A673 (cell line): Measurements from ENCODE around the gene GRIK1. TPM values are rescaled to one million over a fixed set of nuclear protein-coding genes. Genes with fewer than 3 reads are reported as not detected.

Source experiments
- BruUV-seq: library from RNA; stranded (reverse); fragments of 400-500 nt; replicated peaks from 2 replicates; lab custom pipeline; 2021; lab: Mats Ljungman, UMichigan
- CTCF ChIA-PET: fragments of 300-600 bp; sonication (Branson Sonifier 250); formaldehyde crosslinking; loops from one replicate; lab custom pipeline; 2022; ENCODE audit warnings: antibody characterized with exemption; lab: Charles Lee
- POLR2A ChIA-PET: fragments of 300-600 bp; sonication (Branson Sonifier 250); formaldehyde crosslinking; loops from one replicate; lab custom pipeline; 2022; ENCODE audit warnings: antibody characterized with exemption; ENCODE audit not compliant: low non-redundant PET; lab: Charles Lee
- DNase-seq: peaks from one replicate; pipeline ENCODE4 v3.0.0-alpha.2; 2015; ENCODE audit warnings: low spot score
- H3K27ac ChIP-seq: fragments of 200-600 bp; sonication (generic); 2 replicates; pipeline ENCODE4 v1.5.1; 2016; ENCODE audit warnings: mixed run types, low read depth, mild to moderate bottlenecking, mixed read lengths, antibody characterized with exemption, low read length; ENCODE audit not compliant: poor library complexity, severe bottlenecking
- H3K27me3 ChIP-seq: fragments of 200-600 bp; sonication (generic); replicated peaks from 2 replicates; pipeline ENCODE4 v1.6.1; 2017; ENCODE audit warnings: mixed run types, low read depth, mild to moderate bottlenecking, mixed read lengths, antibody characterized with exemption, low read length; ENCODE audit not compliant: insufficient read depth, poor library complexity
- H3K36me3 ChIP-seq: fragments of 200-600 bp; sonication (generic); 2 replicates; pipeline ENCODE4 v1.6.1; 2016; ENCODE audit warnings: mixed run types, mild to moderate bottlenecking, mixed read lengths, antibody characterized with exemption, low read length; ENCODE audit not compliant: insufficient read depth, poor library complexity, severe bottlenecking
- H3K4me1 ChIP-seq: fragments of 200-600 bp; sonication (generic); 2 replicates; pipeline ENCODE4 v1.6.1; 2017; ENCODE audit warnings: mixed run types, mild to moderate bottlenecking, mixed read lengths, antibody characterized with exemption, low read length; ENCODE audit not compliant: insufficient read depth, poor library complexity, severe bottlenecking
- H3K4me3 ChIP-seq: fragments of 200-600 bp; sonication (generic); 2 replicates; pipeline ENCODE4 v1.5.1; 2016; ENCODE audit warnings: low read depth, mixed run types, mild to moderate bottlenecking, mixed read lengths, low read length; ENCODE audit not compliant: poor library complexity, severe bottlenecking
- H3K9me3 ChIP-seq: fragments of 200-600 bp; sonication (generic); 2 replicates; pipeline ENCODE4 v1.6.1; 2016; ENCODE audit warnings: mixed run types, low read depth, mild to moderate bottlenecking, mixed read lengths, antibody characterized with exemption, low read length; ENCODE audit not compliant: poor library complexity, severe bottlenecking
- EZH2 ChIP-seq: fragments of 200-600 bp; sonication (generic); IDR thresholded peaks from 2 replicates; pipeline ENCODE4 v1.6.1; 2017; ENCODE audit warnings: borderline replicate concordance, low read depth, mild to moderate bottlenecking, mixed read lengths, antibody characterized with exemption, low read length; ENCODE audit not compliant: poor library complexity, severe bottlenecking
- intact Hi-C: fragments of 100-400 bp; cut with micrococcal nuclease; formaldehyde crosslinking; loops from one replicate; pipeline ENCODE4 v1.10.0; 2022; ENCODE audit not compliant: unreplicated experiment
- total RNA-seq: library from RNA; stranded (reverse); gene quantifications from 2 replicates; pipeline ENCODE4 v1.2.3, GENCODE V29; 2021
- TF ChIP-seq, protein P1 (sequence below): fragments of 300-800, 200-600 bp; sonication (generic); conservative IDR thresholded peaks from 2 replicates; pipeline ENCODE4 v1.5.1; 2017; ENCODE audit warnings: low read depth, mild to moderate bottlenecking, antibody characterized with exemption, low read length, moderate library complexity, mixed read lengths

GRIK1 gene
- total RNA-seq, 1 experiment from 2014 or later, result 0.67 TPM

GRCh38 chr21:29691616-29692491, 247.9 kb downstream of the GRIK1 start:
- DNase-seq, result no peak
- Histone ChIP-seq H3K36me3 (no peaks in the 10 kb centered on the region), H3K4me1 (no peaks in the 10 kb centered on the region), H3K4me3 (no peak overlapping the region), H3K9me3 (no peaks in the 10 kb centered on the region), H3K27ac (no peak overlapping the region), H3K27me3 (no peaks in the 10 kb centered on the region)
- POLR2A ChIA-PET, result no interaction called here
- TF ChIP-seq, protein P1, sequence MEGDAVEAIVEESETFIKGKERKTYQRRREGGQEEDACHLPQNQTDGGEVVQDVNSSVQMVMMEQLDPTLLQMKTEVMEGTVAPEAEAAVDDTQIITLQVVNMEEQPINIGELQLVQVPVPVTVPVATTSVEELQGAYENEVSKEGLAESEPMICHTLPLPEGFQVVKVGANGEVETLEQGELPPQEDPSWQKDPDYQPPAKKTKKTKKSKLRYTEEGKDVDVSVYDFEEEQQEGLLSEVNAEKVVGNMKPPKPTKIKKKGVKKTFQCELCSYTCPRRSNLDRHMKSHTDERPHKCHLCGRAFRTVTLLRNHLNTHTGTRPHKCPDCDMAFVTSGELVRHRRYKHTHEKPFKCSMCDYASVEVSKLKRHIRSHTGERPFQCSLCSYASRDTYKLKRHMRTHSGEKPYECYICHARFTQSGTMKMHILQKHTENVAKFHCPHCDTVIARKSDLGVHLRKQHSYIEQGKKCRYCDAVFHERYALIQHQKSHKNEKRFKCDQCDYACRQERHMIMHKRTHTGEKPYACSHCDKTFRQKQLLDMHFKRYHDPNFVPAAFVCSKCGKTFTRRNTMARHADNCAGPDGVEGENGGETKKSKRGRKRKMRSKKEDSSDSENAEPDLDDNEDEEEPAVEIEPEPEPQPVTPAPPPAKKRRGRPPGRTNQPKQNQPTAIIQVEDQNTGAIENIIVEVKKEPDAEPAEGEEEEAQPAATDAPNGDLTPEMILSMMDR, result no peak
- TF ChIP-seq EZH2, result no peak
- intact Hi-C loops, result no loop called here
- BruUV-seq, result no TSS peak
- CTCF ChIA-PET, result no interaction called here

- CTCF ChIA-PET, result no interaction called here
Measured at GRCh38 chr21:29689753-29690152, 250.0 kb downstream of the GRIK1 start.

GRCh38 chr21:29684106-29684505, 255.7 kb downstream of the GRIK1 start:
- ChIA-PET CTCF (no interaction called here), POLR2A (no interaction called here)
- Histone ChIP-seq H3K27me3 (no peaks in the 10 kb centered on the region), H3K36me3 (no peaks in the 10 kb centered on the region), H3K27ac (no peak overlapping the region), H3K4me3 (no peak overlapping the region), H3K9me3 (no peaks in the 10 kb centered on the region), H3K4me1 (no peaks in the 10 kb centered on the region)
- intact Hi-C loops, result no loop called here
- DNase-seq, result no peak
- BruUV-seq, result no TSS peak
- TF ChIP-seq EZH2, result no peak
- TF ChIP-seq, protein P1, result no peak

More at GRCh38 chr21:29689753-29690152, 250.0 kb downstream of the GRIK1 start:
- intact Hi-C loops, result no loop called here
- no peak for DNase-seq
- no TSS peak for BruUV-seq
- H3K4me1 ChIP-seq, result no peaks in the 10 kb centered on the region
- H3K4me3 ChIP-seq, result no peak overlapping the region
- no peaks in the 10 kb centered on the region for H3K9me3 ChIP-seq
- no peak overlapping the region for H3K27ac ChIP-seq
- POLR2A ChIA-PET, result no interaction called here
- TF ChIP-seq, protein P1, result no peak
- no peak for TF ChIP-seq EZH2
- H3K27me3 ChIP-seq, result no peaks in the 10 kb centered on the region
- no peaks in the 10 kb centered on the region for H3K36me3 ChIP-seq
